Activated naive CD4-positive, alpha-beta T cell (primary cell): ENCODE data around the gene UBXN7.
A peak's percentile ranks its signal among the peaks of the same experiment; 100 is the strongest.
"Not testable (repeated sequence)": the region's sequence is repeated elsewhere in the genome, so short reads cannot be mapped to it uniquely, and the experiment has no call there.

Source experiments
- DNase-seq, 4 experiments: peaks; one replicate each; lab custom pipeline; 2025; lab: John Stamatoyannopoulos, UW

The UBXN7 gene, protein sequence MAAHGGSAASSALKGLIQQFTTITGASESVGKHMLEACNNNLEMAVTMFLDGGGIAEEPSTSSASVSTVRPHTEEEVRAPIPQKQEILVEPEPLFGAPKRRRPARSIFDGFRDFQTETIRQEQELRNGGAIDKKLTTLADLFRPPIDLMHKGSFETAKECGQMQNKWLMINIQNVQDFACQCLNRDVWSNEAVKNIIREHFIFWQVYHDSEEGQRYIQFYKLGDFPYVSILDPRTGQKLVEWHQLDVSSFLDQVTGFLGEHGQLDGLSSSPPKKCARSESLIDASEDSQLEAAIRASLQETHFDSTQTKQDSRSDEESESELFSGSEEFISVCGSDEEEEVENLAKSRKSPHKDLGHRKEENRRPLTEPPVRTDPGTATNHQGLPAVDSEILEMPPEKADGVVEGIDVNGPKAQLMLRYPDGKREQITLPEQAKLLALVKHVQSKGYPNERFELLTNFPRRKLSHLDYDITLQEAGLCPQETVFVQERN

DNA sequence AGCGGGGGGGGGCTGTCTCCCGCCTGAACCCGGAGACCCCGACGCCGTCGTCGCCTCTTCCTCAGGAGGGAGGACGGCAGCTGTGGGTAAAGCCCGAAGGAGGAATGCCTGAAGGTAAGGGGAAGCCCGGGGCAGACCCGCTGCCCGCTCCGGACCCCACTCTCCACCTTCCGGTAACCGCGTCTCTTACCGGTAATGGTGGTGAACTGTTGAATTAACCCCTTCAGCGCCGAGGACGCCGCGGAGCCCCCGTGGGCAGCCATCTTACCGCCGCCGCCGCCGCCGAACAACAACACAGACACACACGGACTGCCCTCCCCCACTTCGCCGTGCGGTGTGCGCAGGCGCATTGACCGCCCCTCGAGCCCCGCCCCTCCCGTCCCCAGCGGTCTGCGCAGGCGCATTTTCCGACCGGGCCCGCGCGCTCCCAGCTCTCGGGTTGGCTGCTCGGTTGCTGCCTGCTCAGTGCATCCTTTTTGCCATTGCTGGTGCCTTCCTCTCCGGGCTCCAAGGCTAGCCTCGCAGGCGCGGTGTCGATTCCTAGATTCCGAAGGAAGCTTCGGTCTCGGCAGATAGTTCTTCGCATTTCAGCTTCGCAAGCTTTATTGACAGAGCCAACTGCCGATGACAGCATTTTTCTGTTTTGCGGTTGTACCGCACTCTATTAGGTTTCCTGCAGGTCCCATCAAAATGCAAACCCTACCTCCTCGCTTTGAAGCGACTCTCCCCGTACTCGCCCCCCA lies at the start of gene UBXN7:
Gene UBXN7 (minus strand): TSS at position 291 of the 743 bp plus-strand sequence. CDS start 28 bp downstream, at position 263.
- DNase-seq, result peak; percentile 96 to 98 (median 96)

DNA sequence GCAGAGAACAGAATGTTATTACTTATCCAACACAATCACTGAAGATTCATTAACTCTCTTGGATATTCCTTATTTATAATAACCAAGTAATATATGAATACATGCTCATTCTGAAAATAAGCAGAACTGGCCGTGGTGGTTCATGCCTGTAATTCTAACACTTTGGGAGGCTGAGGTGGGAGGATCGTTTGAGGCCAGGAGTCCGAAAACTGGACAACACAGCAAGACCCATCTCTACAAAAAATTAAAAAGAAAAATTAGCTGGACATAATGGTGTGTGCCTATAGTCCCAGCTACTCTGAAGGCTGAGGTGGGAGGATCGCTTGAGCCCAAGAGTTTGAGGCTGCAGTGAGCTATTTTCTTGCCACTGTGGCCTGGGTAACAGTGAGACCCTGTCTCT lies 45.5 kb upstream of the UBXN7 start:
- DNase-seq, result no peak

- DNase-seq, result no peak
Measured at GRCh38 chr3:196472286-196472685, 40.1 kb upstream of the UBXN7 start.

DNA sequence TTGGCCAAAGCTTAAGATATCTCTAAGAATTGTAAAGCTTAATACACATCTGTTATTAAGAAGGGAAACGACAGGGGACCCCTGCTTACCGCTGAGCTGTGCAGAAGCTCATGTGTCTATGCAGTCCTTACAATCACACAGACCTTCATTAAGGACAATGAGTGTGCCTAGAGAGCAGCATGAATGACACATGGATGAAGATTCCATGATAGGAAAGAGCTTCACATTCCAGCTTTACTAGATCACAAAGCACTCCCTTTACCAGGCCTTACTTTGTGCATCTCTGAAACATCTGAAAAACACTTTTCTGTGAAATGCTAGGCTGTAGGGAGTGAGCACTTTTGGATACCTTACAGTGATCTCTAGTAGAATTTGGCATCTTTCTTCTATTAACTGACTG lies 39.3 kb upstream of the UBXN7 start:
- no peak for DNase-seq

GRCh38 chr3:196470182-196470581 lies 38.0 kb upstream of the UBXN7 start:
- not testable (repeated sequence) for DNase-seq

DNA sequence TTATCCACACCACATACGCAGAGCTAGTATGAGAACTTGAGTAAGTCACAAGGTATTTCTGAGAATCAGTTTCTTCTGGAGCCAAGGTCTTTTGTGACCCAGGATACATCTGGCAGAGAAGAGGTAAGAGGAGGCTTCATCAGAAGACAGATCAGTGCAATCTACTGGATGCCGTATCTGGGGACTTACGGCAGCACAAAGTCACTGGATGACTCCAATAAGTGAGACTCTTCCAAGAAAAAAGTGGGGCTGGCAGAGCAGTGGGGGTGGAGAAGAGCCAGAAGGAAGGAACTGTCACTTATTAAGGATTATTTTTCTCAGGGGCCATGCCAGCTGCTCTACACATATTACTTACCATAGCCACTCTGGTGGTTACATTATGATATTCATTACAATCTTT lies 31.6 kb upstream of the UBXN7 start:
- no peak for DNase-seq

DNA sequence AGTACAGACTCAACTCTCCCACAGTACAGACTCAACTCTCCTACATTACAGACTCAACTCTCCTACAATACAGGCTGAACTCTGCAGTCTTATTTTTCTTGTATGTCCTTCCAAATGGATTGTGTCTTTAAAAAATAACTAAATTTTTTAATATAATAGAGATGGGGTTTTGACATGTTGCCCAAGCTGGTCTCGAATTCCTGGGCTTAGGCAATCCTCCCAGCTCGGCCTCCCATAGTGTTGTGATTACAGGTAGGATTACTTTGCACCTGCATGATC lies 31.2 kb upstream of the UBXN7 start:
- no peak for DNase-seq

DNA sequence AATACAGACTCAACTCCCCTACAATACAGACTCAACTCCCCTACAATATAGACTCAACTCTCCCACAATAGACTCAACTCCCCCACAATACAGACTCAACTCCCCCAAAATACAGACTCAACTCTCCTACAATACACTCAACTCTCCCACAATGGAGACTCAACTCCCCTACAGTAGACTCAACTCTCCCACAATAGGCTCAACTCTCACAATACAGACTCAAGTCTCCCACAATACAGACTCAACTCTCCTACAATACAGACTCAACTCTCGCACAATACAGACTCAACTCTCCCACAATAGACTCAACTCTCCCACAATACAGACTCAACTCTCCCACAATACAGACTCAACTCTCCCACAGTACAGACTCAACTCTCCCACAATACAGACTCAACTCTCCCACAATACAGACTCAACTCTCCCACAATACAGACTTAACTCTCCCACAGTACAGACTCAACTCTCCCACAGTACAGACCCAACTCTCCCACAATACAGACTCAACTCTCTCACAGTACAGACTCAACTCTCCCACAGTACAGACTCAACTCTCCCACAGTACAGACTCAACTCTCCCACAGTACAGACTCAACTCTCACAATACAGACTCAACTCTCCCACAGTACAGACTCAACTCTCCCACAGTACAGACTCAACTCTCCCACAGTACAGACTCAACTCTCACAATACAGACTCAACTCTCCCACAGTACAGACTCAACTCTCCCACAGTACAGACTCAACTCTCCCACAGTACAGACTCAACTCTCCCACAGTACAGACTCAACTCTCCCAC lies 30.7 kb upstream of the UBXN7 start:
- not testable (repeated sequence) for DNase-seq

DNA sequence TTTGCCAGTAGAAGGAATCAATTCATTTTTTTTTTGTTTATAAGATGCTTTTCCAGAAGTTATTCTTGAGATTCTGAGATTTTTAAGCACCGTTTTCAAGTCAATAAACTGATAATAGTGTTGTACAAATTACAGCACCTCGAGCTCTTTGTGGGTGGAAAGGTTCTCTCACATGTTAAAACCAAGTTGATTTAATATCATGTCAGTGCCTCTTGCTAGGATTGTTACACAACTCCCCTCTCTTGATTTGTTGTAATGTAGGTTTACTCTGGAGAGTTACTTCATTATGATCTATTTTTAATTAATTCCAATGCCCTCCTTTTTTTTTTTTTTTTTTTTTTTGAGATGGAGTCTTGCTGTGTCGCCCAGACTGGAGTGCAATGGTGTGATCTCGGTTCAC lies 25.8 kb upstream of the UBXN7 start:
- no peak for DNase-seq

GRCh38 chr3:196457470-196457869 lies 25.2 kb upstream of the UBXN7 start:
- not testable (repeated sequence) for DNase-seq

- no peak for DNase-seq
Measured at GRCh38 chr3:196454935-196455334, 22.7 kb upstream of the UBXN7 start.

- DNase-seq, result not testable (repeated sequence)
Measured at GRCh38 chr3:196445391-196445790, 13.2 kb upstream of the UBXN7 start.

DNA sequence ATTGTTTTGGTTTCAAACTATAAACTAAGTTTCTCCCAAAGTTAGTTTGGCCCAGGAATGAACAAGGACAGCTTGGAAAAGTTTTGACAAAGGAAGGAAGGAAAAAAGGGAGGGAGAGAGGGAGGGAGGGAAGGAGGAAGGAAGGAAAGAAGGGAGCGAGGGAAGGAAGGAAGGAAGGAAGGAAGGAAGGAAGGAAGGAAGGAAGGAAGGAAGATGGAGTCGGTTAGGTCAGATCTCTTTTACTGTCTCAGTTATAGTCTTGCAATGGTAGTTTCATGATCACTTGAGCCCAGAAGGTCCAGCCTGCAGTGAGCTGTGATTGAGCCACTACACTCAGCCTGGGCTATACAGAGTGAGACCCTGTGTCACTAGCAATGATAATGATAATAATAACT lies 12.3 kb upstream of the UBXN7 start:
- DNase-seq, result no peak

GRCh38 chr3:196440696-196441095 lies 8.5 kb upstream of the UBXN7 start:
- no peak for DNase-seq

DNA sequence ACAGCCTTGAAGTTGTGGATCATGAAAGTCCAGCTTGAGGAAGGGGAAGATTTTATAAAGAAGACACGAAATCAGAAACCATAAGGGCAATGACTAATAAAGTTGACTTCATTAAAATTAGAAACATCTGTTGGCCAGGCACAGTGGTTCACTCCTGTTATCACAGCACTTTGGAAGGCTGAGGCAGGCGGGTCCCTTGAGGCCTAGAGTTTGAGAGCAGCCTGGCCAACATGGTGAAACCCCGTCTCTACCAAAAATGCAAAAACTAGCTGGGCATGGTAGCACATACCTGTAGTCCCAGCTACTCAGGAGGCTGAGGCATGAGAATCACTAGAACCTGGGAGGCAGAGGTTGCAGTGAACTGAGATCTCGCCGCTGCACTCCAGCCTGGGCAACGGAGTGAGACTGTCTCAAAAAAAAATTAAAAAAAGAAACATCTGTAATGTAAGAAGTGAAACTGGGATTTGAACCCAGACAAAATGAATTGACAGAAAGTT lies 7.9 kb upstream of the UBXN7 start:
- DNase-seq, result no peak

DNA sequence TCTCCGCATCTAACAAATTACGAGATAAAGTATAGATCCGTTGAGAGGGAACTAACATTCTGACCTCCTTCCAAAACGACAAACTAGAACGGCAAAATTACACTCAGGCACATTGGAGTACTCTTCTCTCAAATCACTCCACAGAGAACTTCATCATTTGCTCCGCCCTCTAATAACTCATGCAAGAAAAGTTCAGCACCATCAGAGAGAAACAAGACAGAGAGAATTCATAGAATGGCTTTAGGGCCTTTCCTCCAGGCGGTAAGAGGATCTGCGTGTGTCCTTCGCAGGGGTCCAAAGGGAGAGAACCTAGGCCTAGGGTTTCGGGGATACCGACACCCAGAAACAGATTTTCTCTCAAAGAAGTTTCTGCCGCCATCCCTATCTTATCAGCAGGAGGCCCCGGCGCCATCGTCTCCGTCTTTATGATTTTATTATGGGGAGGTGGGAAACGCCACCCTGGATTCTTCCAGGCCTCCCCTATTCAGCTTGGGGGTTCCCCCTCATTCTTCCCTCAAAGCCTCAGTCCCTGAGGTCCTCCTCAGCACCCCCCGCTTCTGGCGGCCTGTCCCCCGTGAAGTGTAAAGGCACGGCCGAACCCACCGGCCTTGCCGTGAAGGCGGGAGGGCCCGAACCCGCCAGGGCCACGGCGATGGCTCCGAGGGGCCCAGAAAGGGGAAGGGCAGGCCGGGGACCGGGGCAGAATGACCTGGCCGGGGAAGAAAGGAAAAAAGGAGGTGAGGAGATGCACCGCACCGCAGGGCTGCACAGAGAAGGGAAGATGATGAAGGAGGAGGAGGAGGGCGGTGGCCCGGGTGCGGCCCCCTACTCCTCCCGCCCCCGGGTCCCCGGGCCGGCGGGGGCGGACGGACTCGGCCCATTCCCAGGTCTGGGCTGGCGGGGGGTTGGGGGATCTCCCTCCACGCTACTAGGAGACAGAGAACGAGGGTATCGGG lies 768 bp downstream of the UBXN7 start:
- peak in 3 of 4 experiments; percentile 15 to 19 (median 16) for DNase-seq

GRCh38 chr3:196428041-196428440 lies 4.2 kb downstream of the UBXN7 start:
- no peak for DNase-seq

- not testable (repeated sequence) for DNase-seq
Measured at GRCh38 chr3:196424421-196424820, 7.8 kb downstream of the UBXN7 start.

DNA sequence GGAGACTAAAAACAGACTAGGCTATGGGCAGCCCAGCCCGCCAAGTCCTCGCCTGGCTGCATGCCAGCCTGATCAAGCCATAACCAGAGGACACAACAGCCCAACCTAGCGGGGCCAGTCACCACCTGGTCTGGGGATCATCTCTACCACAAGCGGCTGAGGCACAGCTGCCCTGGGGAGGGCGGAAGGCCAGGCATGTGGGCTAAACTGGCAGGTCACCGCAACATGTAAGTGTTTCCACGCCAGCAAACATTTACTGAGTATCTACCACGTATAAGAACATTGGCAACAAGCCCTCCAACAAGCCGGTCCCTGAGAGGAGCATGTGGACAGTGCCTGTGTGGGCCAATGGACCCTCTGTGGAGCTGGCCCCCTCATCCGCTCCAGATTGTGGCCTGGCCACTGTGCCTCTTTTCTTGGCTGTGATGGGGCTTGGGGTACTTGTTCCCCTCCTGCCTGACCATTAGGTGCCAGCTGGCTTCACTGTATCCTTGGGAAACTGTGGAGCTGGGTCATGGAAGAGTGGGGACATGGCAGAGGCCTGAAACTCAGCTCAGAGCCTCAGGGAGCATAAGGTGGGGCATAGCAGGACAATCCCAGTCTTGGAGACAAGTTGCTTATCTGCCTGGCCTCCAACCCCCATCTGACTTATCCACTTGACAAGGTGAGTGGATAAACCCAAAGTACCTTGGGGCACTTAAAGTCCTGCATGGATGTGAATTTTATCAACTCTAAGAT lies 9.0 kb downstream of the UBXN7 start:
- DNase-seq, result no peak

DNA sequence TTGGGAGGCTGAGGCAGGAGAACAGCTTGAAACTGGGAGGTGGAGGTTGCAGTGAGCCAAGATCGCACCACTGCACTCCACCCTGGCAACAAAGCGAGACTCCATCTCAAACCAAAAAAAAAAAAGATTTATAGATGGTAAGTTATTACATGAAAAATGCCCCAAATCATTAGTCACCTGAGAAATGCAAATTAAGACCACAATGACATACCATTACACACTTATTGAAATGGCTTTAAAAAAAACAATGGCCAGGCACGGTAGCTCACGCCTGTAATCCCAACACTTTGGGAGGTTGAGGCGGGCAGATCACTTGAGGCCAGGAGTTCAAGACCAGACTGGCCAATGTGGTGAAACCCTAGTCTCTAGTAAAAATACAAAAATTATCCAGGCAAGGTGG lies 10.6 kb downstream of the UBXN7 start:
- not testable (repeated sequence) for DNase-seq
